ENCODE data around the gene LAMA2.

Gene LAMA2

GRCh38 chr6:129184808-129185366 lies 301.9 kb downstream of the LAMA2 start:
- TF ChIP-seq CTCF (IDR thresholded peaks at IDR 0.05; ENCODE audit: extremely low read depth, missing control alignments), result no peak
- DNase-seq (ENCODE audit: low spot score), result no peak

- DNase-seq (ENCODE audit: low spot score), result no peak
- TF ChIP-seq CTCF (IDR thresholded peaks at IDR 0.05; ENCODE audit: extremely low read depth, missing control alignments), result no peak
These were observed 304.1 kb downstream of the LAMA2 start for GRCh38 chr6:129186988-129187387.

- no peak for TF ChIP-seq CTCF (IDR thresholded peaks at IDR 0.05; ENCODE audit: extremely low read depth, missing control alignments)
- no peak for DNase-seq (ENCODE audit: low spot score)
These were observed 305.4 kb downstream of the LAMA2 start for GRCh38 chr6:129188306-129188705.

- no peak for TF ChIP-seq CTCF (IDR thresholded peaks at IDR 0.05; ENCODE audit: extremely low read depth, missing control alignments)
- DNase-seq (ENCODE audit: low spot score), result no peak
These were observed 305.9 kb downstream of the LAMA2 start for GRCh38 chr6:129188795-129189194.

GRCh38 chr6:129189266-129189665 lies 306.3 kb downstream of the LAMA2 start:
- DNase-seq (ENCODE audit: low spot score), result no peak
- TF ChIP-seq CTCF (IDR thresholded peaks at IDR 0.05; ENCODE audit: extremely low read depth, missing control alignments), result no peak

GRCh38 chr6:129191235-129191634 lies 308.3 kb downstream of the LAMA2 start:
- no peak for DNase-seq (ENCODE audit: low spot score)
- TF ChIP-seq CTCF (IDR thresholded peaks at IDR 0.05; ENCODE audit: extremely low read depth, missing control alignments), result no peak

GRCh38 chr6:129192458-129192989 lies 309.6 kb downstream of the LAMA2 start:
- no peak for TF ChIP-seq CTCF (IDR thresholded peaks at IDR 0.05; ENCODE audit: extremely low read depth, missing control alignments)
- no peak for DNase-seq (ENCODE audit: low spot score)
